GM19023 (cell line): ENCODE results near the gene NCOA7.
"Not testable (repeated sequence)": the region's sequence is repeated elsewhere in the genome, so short reads cannot be mapped to it uniquely, and the experiment has no call there.

Experiments used
- ATAC-seq: cut with Tn5 transposase; IDR thresholded peaks from one replicate; pipeline ENCODE4 v1.9.1; 2021; ENCODE audit warnings: mild to moderate bottlenecking, moderate library complexity; ENCODE audit not compliant: unreplicated experiment

NCOA7 gene

GRCh38 chr6:125867483-125867942, 76.8 kb downstream of the NCOA7 start:
- no peak for ATAC-seq

GRCh38 chr6:125868252-125868651, 77.5 kb downstream of the NCOA7 start:
- no peak for ATAC-seq

DNA sequence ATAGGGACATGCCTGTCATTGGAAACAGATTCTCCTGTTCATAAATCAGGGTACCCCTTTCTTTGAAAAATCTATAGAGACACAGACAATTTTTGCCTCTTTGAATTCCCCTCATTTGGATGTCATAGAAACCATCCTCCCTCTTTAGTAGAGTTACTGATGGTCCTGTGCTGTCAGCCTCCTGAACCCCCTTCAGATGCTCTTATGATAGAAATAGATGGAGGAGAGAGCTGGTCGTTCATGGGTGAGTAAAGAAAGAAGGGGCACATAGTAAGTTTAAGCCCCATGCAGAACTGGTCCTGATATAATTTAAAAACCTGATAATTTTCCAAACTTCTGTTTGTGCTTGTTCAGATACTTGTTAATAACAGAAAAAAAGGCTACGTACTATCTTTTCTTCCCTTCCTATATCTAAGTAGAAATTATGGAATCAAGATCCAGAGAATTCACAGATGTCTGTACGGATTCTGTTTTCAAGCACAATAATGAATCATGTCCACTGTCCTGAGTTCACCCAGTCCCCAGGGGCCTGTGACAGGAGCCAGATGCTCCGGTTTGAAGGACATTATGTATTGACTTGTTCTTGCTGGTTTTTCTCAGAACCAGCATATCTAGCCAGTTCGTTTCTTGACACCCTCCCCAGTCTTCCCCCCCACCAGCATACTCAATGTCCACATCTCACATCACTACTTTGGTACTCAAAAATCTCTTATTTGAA, 78.1 kb downstream of the NCOA7 start:
- ATAC-seq = no peak

GRCh38 chr6:125869427-125869826, 78.7 kb downstream of the NCOA7 start:
- ATAC-seq = no peak

DNA sequence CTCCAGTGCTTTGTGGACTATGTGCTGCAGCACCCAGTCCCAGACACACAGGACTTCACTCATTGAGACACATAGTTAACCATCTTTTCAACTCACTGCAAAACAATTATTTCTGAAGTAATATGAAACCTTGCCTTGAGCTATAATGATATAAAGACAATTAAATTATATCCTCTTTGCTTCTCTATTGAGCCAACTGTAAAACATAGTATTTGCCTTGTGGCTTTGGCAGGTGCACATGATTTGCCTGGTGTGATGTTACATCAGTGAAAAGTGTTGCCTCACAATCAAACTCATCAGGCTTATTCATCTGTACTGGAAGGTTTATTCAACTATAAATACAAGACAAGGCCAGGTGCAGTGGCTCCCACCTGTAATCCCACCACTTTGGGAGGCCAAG, 80.6 kb downstream of the NCOA7 start:
- ATAC-seq = no peak

DNA sequence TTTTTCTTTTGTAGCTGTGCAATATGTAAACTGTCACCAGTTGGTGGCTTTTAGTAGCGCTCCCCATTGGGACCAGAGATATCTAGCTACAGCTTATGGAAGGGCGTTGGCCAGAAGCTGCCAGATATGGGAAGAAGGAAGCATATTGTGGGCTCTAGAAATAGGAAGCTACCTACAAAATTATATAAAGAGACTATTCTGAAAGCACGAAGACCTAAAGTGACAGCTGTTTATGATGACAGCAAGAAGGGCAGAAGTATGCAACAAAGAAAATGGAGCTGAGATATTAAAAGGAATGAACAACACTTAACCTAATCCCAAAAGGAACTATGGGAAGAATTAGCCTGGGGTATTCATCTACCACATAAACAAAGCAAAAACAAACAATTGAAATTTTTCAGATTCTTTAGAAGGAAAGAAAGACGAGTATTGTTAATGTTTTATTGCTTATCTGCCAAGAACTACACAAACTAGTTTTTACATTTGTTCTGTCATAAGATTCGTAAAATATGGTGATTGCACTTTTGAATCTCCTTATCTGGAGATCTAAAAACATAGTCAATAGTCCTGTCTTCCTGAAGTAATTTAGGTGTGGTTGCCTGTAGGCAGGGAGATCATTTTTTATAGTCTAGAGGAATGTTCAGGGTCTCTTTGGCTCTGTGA, 81.6 kb downstream of the NCOA7 start:
- ATAC-seq = no peak

GRCh38 chr6:125882243-125882642, 91.5 kb downstream of the NCOA7 start:
- no peak for ATAC-seq

DNA sequence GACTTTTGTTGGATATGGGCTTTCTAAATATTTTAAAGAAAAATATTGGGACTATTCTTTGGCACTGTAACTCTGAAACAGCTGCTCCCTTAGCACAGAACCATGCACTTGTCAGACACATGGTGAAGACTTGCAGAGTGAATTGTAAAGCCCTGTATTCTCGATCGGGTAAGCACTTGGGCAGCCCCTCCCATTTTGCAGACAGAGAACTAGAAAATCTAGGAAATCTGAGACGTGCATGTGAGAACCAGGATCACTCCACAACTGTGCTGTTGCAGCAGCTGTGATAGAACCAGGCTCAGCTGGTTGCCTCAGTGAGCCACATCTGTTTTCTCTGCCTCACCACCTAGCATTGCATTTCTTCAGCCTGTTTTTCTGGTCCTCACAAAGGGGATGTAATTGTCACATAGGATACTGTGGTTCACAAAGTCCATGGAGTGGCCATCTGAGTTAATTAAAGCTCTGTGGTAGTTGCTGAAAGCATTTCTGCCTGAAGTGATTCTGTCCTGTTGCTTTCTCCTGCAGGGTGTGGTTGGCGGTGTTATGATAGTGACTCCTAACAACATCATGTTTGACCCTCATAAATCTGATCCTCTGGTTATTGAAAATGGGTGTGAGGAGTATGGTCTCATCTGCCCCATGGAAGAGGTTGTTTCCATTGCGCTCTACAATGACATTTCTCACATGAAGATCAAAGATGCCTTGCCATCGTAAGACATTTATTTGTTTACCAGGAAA, 94.0 kb downstream of the NCOA7 start:
- ATAC-seq = no peak

GRCh38 chr6:125886021-125886420, 95.3 kb downstream of the NCOA7 start:
- no peak for ATAC-seq

DNA sequence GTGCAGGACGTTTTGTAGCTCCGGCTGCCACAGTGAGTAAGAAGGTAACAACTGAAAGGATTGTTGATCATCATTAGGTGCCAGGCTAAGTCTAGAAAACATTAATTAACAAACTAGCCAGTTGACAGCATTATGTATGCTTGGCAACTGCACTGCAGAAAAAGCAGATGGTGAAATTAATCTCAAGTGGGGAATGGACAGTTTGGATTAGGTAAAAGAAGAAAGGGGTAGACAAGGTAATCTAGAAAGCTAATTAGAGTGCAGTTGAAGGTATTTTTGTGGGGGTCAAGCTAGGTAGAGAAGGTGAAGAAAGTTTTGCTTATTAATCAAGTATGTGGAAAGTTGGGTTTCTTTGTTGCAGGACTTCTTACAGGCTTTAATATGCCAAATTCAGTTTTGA, 96.2 kb downstream of the NCOA7 start:
- no peak for ATAC-seq

DNA sequence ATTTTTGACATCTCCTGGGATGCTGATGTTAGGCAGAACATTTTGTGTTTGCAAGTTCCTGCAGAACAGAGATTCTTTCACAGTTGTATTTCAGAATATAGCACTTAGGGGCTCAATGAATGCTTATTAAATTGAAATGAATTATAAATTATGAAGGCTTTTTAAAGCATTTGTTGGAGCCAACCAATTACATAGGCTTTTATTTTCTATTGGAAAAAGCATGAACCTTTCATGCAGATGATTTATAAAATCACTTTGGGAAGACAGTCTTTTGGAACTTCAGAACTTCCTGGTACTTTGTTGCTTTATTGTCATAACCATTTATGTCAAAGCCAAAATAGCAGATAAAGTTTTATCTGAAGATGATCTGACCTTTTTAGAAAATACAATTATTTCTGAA, 96.6 kb downstream of the NCOA7 start:
- no peak for ATAC-seq

- no peak for ATAC-seq
These were observed 98.4 kb downstream of the NCOA7 start for GRCh38 chr6:125888989-125889656.

DNA sequence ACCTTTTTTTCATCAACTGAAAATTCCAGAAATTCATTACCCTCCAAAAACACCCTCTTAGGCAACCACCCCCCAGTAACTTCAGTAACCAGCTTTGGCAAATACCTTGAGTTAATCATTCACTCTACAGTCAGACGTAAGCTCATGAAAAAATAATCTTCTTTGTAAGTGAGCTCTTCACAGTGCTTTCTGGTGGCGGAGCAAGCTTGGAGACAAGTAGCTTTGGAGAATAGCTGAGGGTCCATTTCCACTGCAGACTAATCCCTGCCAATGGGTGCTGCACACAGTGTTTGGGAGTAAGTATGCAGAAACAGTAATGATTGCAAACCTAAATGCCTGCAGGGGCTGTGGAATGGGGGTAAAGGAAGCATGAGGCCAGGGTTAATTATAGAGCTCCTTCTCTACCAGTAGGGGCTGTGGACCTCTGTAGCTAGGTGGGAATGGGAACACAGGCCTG, 109.0 kb downstream of the NCOA7 start:
- ATAC-seq = no peak

- ATAC-seq = peak; percentile 76
These were observed 114.1 kb downstream of the NCOA7 start for GRCh38 chr6:125904871-125905270.

DNA sequence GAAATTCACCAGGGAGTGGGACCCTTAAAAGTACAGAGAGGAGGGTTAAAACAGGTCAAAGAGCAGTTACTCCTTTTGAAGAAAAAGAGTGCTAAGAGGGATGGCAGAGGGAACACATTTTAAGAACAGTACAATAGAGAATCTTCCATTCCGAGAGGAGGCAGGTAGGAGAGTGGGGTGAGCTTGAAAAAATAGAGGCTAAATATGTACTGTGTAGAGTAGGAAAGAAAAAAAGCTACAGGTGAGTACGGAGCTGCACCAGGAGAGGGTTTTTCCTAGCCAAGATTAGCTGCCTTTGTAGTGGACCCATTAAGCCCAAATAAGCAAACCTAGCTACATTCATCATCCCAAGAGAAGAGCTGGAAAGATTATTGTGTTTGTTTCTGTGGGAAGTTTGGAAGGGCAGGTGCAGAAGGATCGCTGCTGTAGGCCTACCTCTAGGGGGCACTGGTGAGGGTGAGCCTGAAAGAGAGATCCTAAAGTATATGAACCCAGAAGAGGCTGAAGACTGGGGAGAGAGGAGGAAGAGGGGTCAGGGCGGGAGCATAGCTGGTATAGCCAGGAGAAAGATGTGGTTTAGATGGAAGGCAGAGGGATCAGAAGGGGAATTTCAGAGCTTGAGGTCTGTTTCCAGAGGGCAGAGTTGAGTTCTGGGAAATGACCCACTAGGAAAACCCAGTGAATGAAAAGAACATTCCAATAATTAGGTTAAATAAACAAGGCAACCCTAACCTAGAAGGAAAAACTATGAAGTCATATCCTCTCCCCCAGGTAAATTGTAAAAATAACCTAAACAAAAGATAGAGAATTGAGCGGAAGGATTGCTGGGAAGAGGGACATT, 115.6 kb downstream of the NCOA7 start:
- ATAC-seq = no peak

- peak; percentile 97 for ATAC-seq
These were observed 119.8 kb downstream of the NCOA7 start for GRCh38 chr6:125910527-125910926.

DNA sequence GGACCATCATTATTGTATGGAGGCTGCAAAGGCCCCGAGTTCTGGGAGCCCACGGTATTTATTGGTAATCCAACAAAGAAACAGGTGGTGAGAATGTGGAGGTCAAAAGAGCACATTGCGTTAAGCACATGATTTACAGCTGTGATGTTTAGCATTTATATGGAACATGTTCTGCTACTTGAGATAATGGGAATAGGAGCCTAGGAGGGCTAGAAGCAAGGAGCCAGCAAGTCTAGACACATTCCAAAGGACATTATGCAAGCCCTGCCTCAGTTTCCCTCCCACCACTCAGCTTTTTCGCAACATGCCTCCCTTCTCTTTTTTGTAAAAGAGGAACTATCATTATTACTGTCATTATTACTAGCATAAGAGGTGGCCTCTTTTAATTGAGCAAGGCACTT, 120.3 kb downstream of the NCOA7 start:
- not testable (repeated sequence) for ATAC-seq

GRCh38 chr6:125912430-125912829, 121.7 kb downstream of the NCOA7 start:
- ATAC-seq = not testable (repeated sequence)

- no peak for ATAC-seq
These were observed 122.4 kb downstream of the NCOA7 start for GRCh38 chr6:125913145-125913544.

- no peak for ATAC-seq
These were observed 123.1 kb downstream of the NCOA7 start for GRCh38 chr6:125913864-125914351.
